ENCODE data around the gene VAV2. TPM values are rescaled to one million over a fixed set of nuclear protein-coding genes. Genes with fewer than 3 reads are reported as not detected.

The VAV2 gene
- total and polyA plus RNA-seq, 9 of the 15 experiments (the other 6 are each of a cell fraction or from before 2014, with no cell fraction given): 0.01 to 2.7 (median 1.0) TPM; not detected in 1

GRCh38 chr9:133783331-133783731, 208.8 kb downstream of the VAV2 start:
- H3K4me2 ChIP-seq (ENCODE audit: insufficient read depth, low read length): no peak overlapping the region
- H4K20me1 ChIP-seq (replicated peaks; ENCODE audit: control insufficient read depth, insufficient read depth, low read length): peaks cover 4% of the 10 kb centered on the region; the same call in 1 of the 2 replicates
- POLR2A ChIA-PET: interaction anchor here (0.7 kb wide), 1 partner anchor 244 kb away, joined by 3 read pairs; no protein-coding TSS in a partner anchor
- intact Hi-C loops (cut with micrococcal nuclease): no loop called here
- ATAC-seq (no peak), FAIRE-seq (no peak), DNase-seq (ENCODE audit: extremely low read depth in 1 of 4, low spot score in 3 of 4) (no peak)
- no peak overlapping the region for H3K4me3 ChIP-seq
- CTCF ChIA-PET (ENCODE audit: low intra/inter-chr PET ratio): no interaction called here
- no peaks in the 10 kb centered on the region for H3K79me2 ChIP-seq (ENCODE audit: control insufficient read depth, insufficient read depth, low read length)
- H3K9me1 ChIP-seq (ENCODE audit: control insufficient read depth, insufficient read depth, low read length): no peaks in the 10 kb centered on the region
- TF ChIP-seq, protein P1, sequence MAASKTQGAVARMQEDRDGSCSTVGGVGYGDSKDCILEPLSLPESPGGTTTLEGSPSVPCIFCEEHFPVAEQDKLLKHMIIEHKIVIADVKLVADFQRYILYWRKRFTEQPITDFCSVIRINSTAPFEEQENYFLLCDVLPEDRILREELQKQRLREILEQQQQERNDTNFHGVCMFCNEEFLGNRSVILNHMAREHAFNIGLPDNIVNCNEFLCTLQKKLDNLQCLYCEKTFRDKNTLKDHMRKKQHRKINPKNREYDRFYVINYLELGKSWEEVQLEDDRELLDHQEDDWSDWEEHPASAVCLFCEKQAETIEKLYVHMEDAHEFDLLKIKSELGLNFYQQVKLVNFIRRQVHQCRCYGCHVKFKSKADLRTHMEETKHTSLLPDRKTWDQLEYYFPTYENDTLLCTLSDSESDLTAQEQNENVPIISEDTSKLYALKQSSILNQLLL (CRISPR knock-in tag; IDR thresholded peaks at IDR 0.05; ENCODE audit: borderline replicate concordance): no peak
- TF ChIP-seq TEAD4 (IDR thresholded peaks at IDR 0.05; ENCODE audit: low read length) (no peak), TEAD4 (CRISPR knock-in tag; IDR thresholded peaks at IDR 0.05; ENCODE audit: borderline replicate concordance) (no peak), DNMT1 (IDR thresholded peaks at IDR 0.05) (no peak), ZNF175 (CRISPR knock-in tag; IDR thresholded peaks at IDR 0.05; ENCODE audit: low read depth) (no peak), POLR2AphosphoS2 (IDR thresholded peaks at IDR 0.05; ENCODE audit: low read length) (no peak), ZNF124 (CRISPR knock-in tag; IDR thresholded peaks at IDR 0.05) (no peak), RUNX1 (IDR thresholded peaks at IDR 0.05; ENCODE audit: low read depth) (no peak)
- H3K9me3 ChIP-seq (replicated peaks; ENCODE audit: control insufficient read depth, insufficient read depth, low read depth, low read length): no peaks in the 10 kb centered on the region
- H3K27me3 ChIP-seq (ENCODE audit: control insufficient read depth in 2 of 2, insufficient read depth in 2 of 2, low read length in 2 of 2): peaks cover 0 to 35% of the 10 kb centered on the region in 2 experiments; a peak in 3 of 5 replicates
- in situ Hi-C loops (cut with MboI): no loop called here
- no peaks in the 10 kb centered on the region for H3K36me3 ChIP-seq (ENCODE audit: control insufficient read depth, insufficient read depth, low read length)
- 18% methylated on average over 9 of the region's 13 CpGs for WGBS (ENCODE audit: insufficient coverage, low coverage, missing lambda C conversion rate)
- H2AFZ ChIP-seq (ENCODE audit: low read depth, low read length): no peak overlapping the region
- no TSS peak for BruUV-seq (replicated peaks)
- H3K9ac ChIP-seq (ENCODE audit: insufficient read depth in 1 of 2, low read depth in 2 of 2, low read length in 2 of 2): no peak overlapping the region
- H3K27ac ChIP-seq (ENCODE audit: extremely low read depth, low read depth, low read length): no peak overlapping the region
- peaks cover 0 to 12% of the 10 kb centered on the region in 2 experiments; a peak in 2 of 5 replicates for H3K4me1 ChIP-seq (replicated peaks in 1 of 2; ENCODE audit: control insufficient read depth in 2 of 2, insufficient read depth in 2 of 2, low read length in 2 of 2)

Data from K562 (cell line).